T-cell (primary cell): Measurements from ENCODE around the gene GSTO2. TPM values are rescaled to one million over a fixed set of nuclear protein-coding genes. Genes with fewer than 3 reads are reported as not detected.

Source experiments
- ATAC-seq, 4 experiments: fragments of 200-7000 bp in 3 of 4; fragments of 150-1000 bp in 1 of 4; cut with Tn5 transposase; replicated peaks in 1 of 4; 1 replicate in 3 of 4; 2 replicates in 1 of 4; pipeline ENCODE4 v1.10.0; 2021; ENCODE audit warnings: moderate library complexity in 3 of 4, mild to moderate bottlenecking in 2 of 4, moderate number of reproducible peaks in 1 of 4
- CTCF ChIA-PET, 2 donors: fragments of 300-600 bp; sonication (Branson Sonifier 250); formaldehyde crosslinking; loops; one replicate each; lab custom pipeline; 2022; ENCODE audit warnings: antibody characterized with exemption in 2 of 2; lab: Charles Lee
- POLR2A ChIA-PET, 2 donors: fragments of 300-600 bp; sonication (Branson Sonifier 250); formaldehyde crosslinking; loops; one replicate each; lab custom pipeline; 2022; ENCODE audit warnings: antibody characterized with exemption in 2 of 2; lab: Charles Lee
- DNase-seq, 35 experiments: peaks; one replicate each; pipeline versions ENCODE4 v3.0.0 to v3.0.0-alpha.2; 2013 to 2023
- H3K27ac ChIP-seq: one replicate; pipeline ENCODE4 v1.5.1; 2013; ENCODE audit warnings: low read length
- H3K27me3 ChIP-seq, 2 experiments: replicated peaks in 1 of 2; 1 replicate in 1 of 2; 2 replicates in 1 of 2; pipeline versions ENCODE4 v1.6.1 to v1.7.0; 2013; ENCODE audit warnings: low read length in 1 of 2, mixed read lengths in 1 of 2; ENCODE audit not compliant: control insufficient read depth in 2 of 2, insufficient read depth in 2 of 2; ENCODE audit errors: extremely low read depth in 1 of 2
- H3K36me3 ChIP-seq, 2 donors: 1 replicate in 1 of 2; 2 replicates in 1 of 2; pipeline versions ENCODE4 v1.6.1 to v1.7.0; 2013; ENCODE audit warnings: low read length in 1 of 2; ENCODE audit not compliant: control insufficient read depth in 2 of 2, insufficient read depth in 1 of 2; ENCODE audit errors: extremely low read depth in 1 of 2
- H3K4me1 ChIP-seq, 2 experiments: 1 replicate in 1 of 2; 2 replicates in 1 of 2; pipeline versions ENCODE4 v1.6.1 to v1.7.0; 2013; ENCODE audit warnings: low read length in 2 of 2, mixed read lengths in 1 of 2; ENCODE audit not compliant: insufficient read depth in 2 of 2, control insufficient read depth in 1 of 2; ENCODE audit errors: extremely low read depth in 1 of 2
- H3K4me3 ChIP-seq, 2 donors: 1 replicate in 1 of 2; 2 replicates in 1 of 2; pipeline versions ENCODE4 v1.5.1 to v1.7.0; 2013; ENCODE audit warnings: mild to moderate bottlenecking in 2 of 2, low read length in 1 of 2, moderate library complexity in 1 of 2; ENCODE audit not compliant: control insufficient read depth in 1 of 2; ENCODE audit errors: extremely low read depth in 1 of 2
- H3K9me3 ChIP-seq: 2 replicates; pipeline ENCODE4 v1.7.0; 2013
- H3K27ac Mint-ChIP-seq, 2 donors: one replicate each; pipeline ENCODE4 v1.8.0; 2020 to 2021; ENCODE audit warnings: mild to moderate bottlenecking in 2 of 2, mixed read lengths in 2 of 2
- H3K27me3 Mint-ChIP-seq, 2 donors: one replicate each; pipeline ENCODE4 v1.8.0; 2021 to 2022; ENCODE audit warnings: mixed read lengths in 2 of 2
- H3K36me3 Mint-ChIP-seq: one replicate; pipeline ENCODE4 v1.8.0; 2021; ENCODE audit warnings: mixed read lengths
- H3K4me1 Mint-ChIP-seq, 3 donors: one replicate each; pipeline ENCODE4 v1.8.0; 2020 to 2022; ENCODE audit warnings: mixed read lengths in 3 of 3, mild to moderate bottlenecking in 1 of 3
- H3K4me3 Mint-ChIP-seq, 3 donors: one replicate each; pipeline ENCODE4 v1.8.0; 2020 to 2022; ENCODE audit warnings: mild to moderate bottlenecking in 3 of 3, mixed read lengths in 3 of 3, moderate library complexity in 3 of 3
- H3K9me3 Mint-ChIP-seq, 3 donors: one replicate each; pipeline ENCODE4 v1.8.0; 2020 to 2022; ENCODE audit warnings: mixed read lengths in 3 of 3
- WGBS: methylation state at CpG from one replicate; pipeline ENCODE4 v1.1.5; 2013; ENCODE audit warnings: missing lambda C conversion rate; ENCODE audit not compliant: insufficient coverage; 5-methylcytosine and 5-hydroxymethylcytosine counted together
- total RNA-seq, 35 experiments: library from RNA in 6 of 35; stranded (reverse) in 6 of 35; fragments of 120-200 nt in 1 of 35; gene quantifications; one replicate each; pipeline versions ENCODE4 v1.2.1 to v1.2.4 and lab custom pipeline; 2013 to 2026

Gene GSTO2
- total RNA-seq, 5 donors from 2014 or later (not counting 1 experiment from before 2014, with no cell fraction given): 0.60 to 2.4 (median 1.9) TPM

DNA sequence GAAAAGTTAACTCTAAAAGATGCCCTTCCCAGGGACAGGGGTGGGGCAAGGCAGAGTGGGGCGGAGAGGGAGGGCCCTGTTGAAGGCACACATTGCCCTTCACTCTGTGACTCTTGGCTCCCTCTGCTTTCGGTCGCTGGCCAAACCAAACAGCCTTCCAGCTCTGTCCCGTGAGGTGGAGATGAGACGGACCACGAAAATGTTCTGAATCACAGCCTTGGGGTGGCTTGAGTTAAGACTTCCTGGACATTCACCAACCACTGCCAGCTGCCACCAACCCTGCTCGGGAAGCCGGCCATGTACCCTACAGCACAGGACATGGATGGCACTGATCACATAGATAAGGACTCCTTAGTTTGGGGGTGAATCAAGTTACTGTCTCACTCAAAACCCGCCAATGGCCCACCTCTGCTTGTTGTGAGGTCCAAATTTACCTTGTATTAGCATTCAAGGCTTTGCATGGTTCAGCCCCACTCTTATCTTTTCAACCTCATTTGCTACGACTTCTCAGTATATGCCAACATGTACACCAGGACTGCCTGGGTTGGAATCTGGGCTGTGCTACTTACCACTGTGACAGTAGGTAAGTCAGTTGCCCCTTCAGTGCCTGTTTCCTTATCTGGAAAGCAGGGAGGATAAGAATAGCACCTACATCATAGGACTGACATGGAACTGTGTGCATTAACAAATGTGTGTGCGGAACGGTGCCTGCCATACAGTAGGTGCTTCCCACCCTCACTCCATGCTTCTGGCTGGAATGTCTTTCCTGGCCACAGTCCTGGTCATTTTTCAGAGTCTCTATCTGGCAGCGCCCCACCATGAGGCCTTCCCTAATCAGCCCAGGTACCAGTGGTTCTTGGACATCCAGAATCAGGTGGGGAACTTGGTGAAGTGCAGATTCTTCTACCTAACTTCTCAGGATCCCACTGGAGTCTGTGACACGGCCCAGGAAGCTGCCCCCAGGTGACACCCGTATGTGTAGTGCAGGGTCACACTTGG is 41.3 kb downstream of the GSTO2 start:
- DNase-seq (peak in 1 of 35 experiments; percentile 12), ATAC-seq (no peak)
- Mint-ChIP-seq H3K27me3 (no peaks in the 10 kb centered on the region), H3K4me3 (peak overlapping the region in 1 of 3 donors; percentile 65), H3K4me1 (peaks cover 67 to 70% (median 69%) of the 10 kb centered on the region in 3 donors), H3K9me3 (no peaks in the 10 kb centered on the region), H3K36me3 (peaks cover 21% of the 10 kb centered on the region), H3K27ac (peak overlapping the region; percentile 55 to 56)
- CTCF ChIA-PET: interaction anchor here in 1 of 2 donors (0.7 to 2.3 kb wide), 4 partner anchors 15 to 41 kb away, joined by 3 to 8 read pairs (median 3); no protein-coding TSS in a partner anchor
- WGBS: 98% methylated on average over 4 of the region's 15 CpGs
- Histone ChIP-seq H3K9me3 (no peaks in the 10 kb centered on the region), H3K36me3 (peaks cover 22 to 44% of the 10 kb centered on the region in 2 donors), H3K4me3 (no peak overlapping the region), H3K27me3 (no peaks in the 10 kb centered on the region), H3K27ac (no peak overlapping the region), H3K4me1 (peaks cover 50 to 55% of the 10 kb centered on the region in 2 experiments)
- POLR2A ChIA-PET: no interaction called here

DNA sequence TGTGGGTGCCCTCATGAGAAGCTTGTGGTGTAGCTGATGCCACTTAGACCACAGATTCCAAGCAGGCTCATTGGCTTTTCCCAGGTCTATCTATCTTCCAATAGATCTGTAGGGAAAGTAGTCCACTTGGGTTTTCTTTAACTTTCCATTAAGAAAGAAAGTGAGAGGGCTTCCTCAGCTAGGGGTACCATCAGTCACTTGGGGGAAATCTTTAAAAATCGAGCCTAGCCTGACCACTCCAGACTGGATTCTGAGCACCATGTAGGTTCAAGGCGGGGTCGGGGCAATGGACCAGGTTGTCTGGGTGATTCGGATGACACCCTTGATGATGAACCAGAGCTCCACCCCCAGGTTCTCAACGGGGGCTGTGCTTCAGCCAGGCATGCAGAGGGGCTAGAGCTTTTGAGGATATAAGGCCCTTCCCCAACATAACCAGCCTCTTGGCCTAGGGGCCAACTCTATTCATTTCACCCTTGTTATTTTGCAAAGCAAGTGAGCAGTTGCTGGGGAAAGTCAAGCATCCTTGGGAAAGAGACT is 42.3 kb downstream of the GSTO2 start:
- Histone ChIP-seq H3K9me3 (no peaks in the 10 kb centered on the region), H3K4me1 (peaks cover 43 to 45% of the 10 kb centered on the region in 2 experiments), H3K27ac (no peak overlapping the region), H3K4me3 (no peak overlapping the region), H3K36me3 (peaks cover 22 to 54% of the 10 kb centered on the region in 2 donors), H3K27me3 (no peaks in the 10 kb centered on the region)
- Mint-ChIP-seq H3K4me1 (peaks cover 58 to 61% (median 61%) of the 10 kb centered on the region in 3 donors), H3K36me3 (peaks cover 27% of the 10 kb centered on the region), H3K27ac (peak overlapping the region; percentile 28 to 70), H3K4me3 (no peak overlapping the region), H3K27me3 (no peaks in the 10 kb centered on the region), H3K9me3 (no peaks in the 10 kb centered on the region)
- ChIA-PET CTCF (interaction anchor here (0.9 to 2.3 kb wide), 4 partner anchors 16 to 40 kb away, joined by 3 to 8 read pairs (median 6); no protein-coding TSS in a partner anchor), POLR2A (no interaction called here)
- WGBS: 94% methylated on average over 4 of the region's 5 CpGs
- DNase-seq (no peak), ATAC-seq (no peak)

DNA sequence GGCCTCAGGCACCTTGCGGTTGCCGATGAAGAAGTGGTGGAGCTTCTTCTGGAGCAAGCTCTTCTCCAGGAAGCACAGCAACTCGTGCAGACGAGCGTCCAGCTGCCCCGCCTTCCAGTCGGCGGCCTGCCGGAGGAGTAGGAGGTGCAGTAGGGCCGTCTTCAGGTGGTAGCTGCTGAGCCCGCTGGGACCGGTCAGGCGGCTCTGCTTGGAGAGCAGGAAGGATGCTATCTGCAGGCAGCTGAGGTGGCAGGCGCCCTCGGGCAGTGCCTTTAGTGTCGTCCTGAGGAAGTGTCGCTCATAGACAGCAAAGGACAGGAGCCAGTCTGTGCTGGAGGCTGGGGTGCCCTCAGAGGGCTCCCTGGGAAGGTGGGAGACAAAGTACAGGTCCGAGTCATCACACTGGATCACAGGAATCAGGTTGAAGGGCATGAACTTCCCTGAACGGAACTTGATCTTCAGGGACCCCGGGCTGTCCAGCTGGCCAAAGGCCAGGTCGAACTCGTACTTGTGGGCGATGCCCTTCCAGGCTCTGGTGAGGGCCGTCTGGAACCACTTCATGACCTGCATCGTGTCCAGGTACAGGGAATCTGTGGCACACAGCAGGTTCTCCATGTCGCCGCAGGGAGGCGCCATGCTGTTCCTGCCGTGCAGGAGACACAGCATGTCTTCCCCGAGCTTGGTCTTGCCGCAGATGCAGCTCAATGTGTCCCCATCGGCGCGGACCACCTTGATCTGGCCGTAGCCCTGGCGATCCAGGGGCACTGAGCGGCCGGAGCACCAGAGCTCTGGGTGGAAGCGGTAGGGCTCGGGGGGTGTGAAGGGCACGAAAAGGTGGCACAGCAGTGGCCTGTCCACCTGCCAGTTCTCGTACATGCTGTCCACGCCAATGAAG is 45.9 kb downstream of the GSTO2 start:
- POLR2A ChIA-PET: no interaction called here
- Mint-ChIP-seq H3K9me3 (no peaks in the 10 kb centered on the region), H3K27ac (no peak overlapping the region), H3K27me3 (no peaks in the 10 kb centered on the region), H3K36me3 (peaks cover 42% of the 10 kb centered on the region), H3K4me1 (peaks cover 54 to 58% (median 56%) of the 10 kb centered on the region in 3 donors), H3K4me3 (no peak overlapping the region)
- peaks cover 29 to 32% of the 10 kb centered on the region in 2 experiments for H3K4me1 ChIP-seq
- WGBS: 96% methylated on average over 43 of the region's 43 CpGs
- ATAC-seq (peak in 1 of 4 experiments; percentile 5), DNase-seq (no peak)
- no peaks in the 10 kb centered on the region for H3K9me3 ChIP-seq
- no peak overlapping the region for H3K4me3 ChIP-seq
- CTCF ChIA-PET: no interaction called here
- H3K27ac ChIP-seq: no peak overlapping the region
- H3K36me3 ChIP-seq: peaks cover 28 to 72% of the 10 kb centered on the region in 2 donors
- H3K27me3 ChIP-seq: no peaks in the 10 kb centered on the region

DNA sequence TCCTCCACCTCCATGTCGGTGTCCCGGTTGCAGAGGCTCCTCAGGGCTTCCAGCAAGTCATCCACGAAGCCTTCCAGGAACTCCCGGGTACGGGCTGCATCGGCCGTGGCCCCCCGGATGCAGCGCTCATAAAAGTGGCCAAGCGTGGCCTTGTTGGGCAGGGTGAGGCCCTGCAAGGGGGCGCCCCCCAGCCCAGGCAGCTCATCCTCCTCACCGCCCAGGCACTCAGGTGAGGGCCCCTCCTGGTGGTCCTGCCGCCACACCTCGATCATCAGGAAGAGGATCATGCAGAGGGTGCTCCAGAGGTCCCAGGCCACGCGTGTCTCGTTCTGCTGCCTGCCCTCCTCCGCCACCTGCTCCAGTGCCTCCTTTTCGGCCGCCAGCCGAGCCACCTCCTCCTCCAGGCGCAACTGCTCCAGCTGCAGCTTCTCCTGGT is 46.5 kb downstream of the GSTO2 start:
- peak in 1 of 4 experiments; percentile 17 for ATAC-seq
- CTCF ChIA-PET: interaction anchor here in 1 of 2 donors (1.1 kb wide), 1 partner anchor 12 kb away, joined by 3 read pairs; no protein-coding TSS in a partner anchor

DNA sequence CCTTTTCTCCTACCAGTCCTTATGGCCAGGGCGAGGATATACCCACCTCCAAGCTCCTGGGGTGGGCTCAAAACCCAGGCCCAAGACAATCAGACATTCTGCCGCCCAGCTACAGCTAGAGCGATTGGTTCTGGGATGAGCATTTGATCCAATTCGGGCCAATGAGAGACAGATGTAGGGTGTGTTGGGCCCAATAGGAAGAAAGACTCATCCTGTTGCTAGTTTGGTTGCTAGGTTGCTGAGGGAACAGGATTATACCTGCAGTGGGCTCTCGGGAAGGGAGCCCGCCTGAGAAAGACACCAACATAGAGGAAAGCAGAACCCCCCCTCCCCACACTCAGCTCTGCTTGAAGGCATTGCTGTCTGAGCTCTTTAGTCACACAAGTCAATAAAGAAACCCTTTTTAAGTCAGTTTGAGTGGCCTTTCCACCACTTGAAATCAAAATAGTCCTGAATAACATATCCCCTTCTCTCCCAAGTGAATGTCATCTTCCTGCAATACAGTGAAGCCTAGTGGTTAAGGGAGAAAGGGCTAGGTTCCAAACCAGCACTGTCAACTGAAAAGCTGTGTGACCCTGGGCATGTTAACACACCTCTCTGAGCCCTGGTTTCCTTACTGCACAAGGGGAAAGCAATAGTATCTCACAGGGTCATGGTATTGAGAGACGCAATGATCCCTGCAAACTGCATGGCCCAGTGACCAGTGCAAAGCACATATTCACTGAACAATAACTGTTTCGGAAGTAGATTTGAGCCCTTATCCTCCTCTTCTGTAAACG is 47.5 kb downstream of the GSTO2 start:
- ChIA-PET CTCF (interaction anchor here in 1 of 2 donors (0.8 to 1.1 kb wide), 2 partner anchors 13 to 25 kb away, joined by 3 read pairs; no protein-coding TSS in a partner anchor), POLR2A (no interaction called here)
- Histone ChIP-seq H3K36me3 (peaks cover 19 to 64% of the 10 kb centered on the region in 2 donors), H3K27me3 (no peaks in the 10 kb centered on the region), H3K4me1 (peaks cover 33 to 35% of the 10 kb centered on the region in 2 experiments), H3K9me3 (no peaks in the 10 kb centered on the region), H3K4me3 (no peak overlapping the region), H3K27ac (no peak overlapping the region)
- DNase-seq: no peak
- Mint-ChIP-seq H3K27me3 (no peaks in the 10 kb centered on the region), H3K36me3 (peaks cover 40% of the 10 kb centered on the region), H3K9me3 (no peaks in the 10 kb centered on the region), H3K4me1 (peaks cover 56 to 59% (median 58%) of the 10 kb centered on the region in 3 donors), H3K4me3 (no peak overlapping the region), H3K27ac (peak overlapping the region in 1 of 2 donors; percentile 58)
- WGBS: 96% methylated on average over 6 of the region's 9 CpGs
- ATAC-seq: no peak

More for the DNA sequence above, 46.5 kb downstream of the GSTO2 start:
- Mint-ChIP-seq H3K4me3 (no peak overlapping the region), H3K9me3 (no peaks in the 10 kb centered on the region), H3K4me1 (peaks cover 53 to 58% (median 56%) of the 10 kb centered on the region in 3 donors), H3K27ac (no peak overlapping the region), H3K36me3 (peaks cover 40% of the 10 kb centered on the region), H3K27me3 (no peaks in the 10 kb centered on the region)
- no peak for DNase-seq
- Histone ChIP-seq H3K36me3 (peaks cover 28 to 69% of the 10 kb centered on the region in 2 donors), H3K4me1 (peaks cover 31% of the 10 kb centered on the region in 2 experiments), H3K27ac (no peak overlapping the region), H3K27me3 (no peaks in the 10 kb centered on the region), H3K4me3 (no peak overlapping the region), H3K9me3 (no peaks in the 10 kb centered on the region)
- 98% methylated on average over 22 of the region's 22 CpGs for WGBS
- POLR2A ChIA-PET: no interaction called here
